AG04450 (cell line): ENCODE data around the gene KCNAB3. TPM values are rescaled to one million over a fixed set of nuclear protein-coding genes. Genes with fewer than 3 reads are reported as not detected.

Experiments used
- CTCF ChIA-PET: fragments of 300-600, 350-600 bp; formaldehyde crosslinking; extraction: SDS; loops from one replicate; lab custom pipeline; 2022; ENCODE audit warnings: antibody characterized with exemption, inconsistent platforms; lab: Charles Lee
- POLR2A ChIA-PET: fragments of 350-600 bp; formaldehyde crosslinking; extraction: SDS; loops from one replicate; lab custom pipeline; 2021; ENCODE audit warnings: antibody characterized with exemption, inconsistent platforms; lab: Yijun Ruan, JAX
- DNase-seq: peaks from one replicate; pipeline ENCODE4 v3.0.0-alpha.2; 2011; ENCODE audit warnings: low read depth, low spot score
- H3K27ac ChIP-seq: one replicate; pipeline ENCODE4 v1.5.1; 2012; ENCODE audit warnings: low read depth, low read length, control low read depth
- H3K27me3 ChIP-seq: one replicate; pipeline ENCODE4 v1.6.0; 2012; ENCODE audit warnings: low read length; ENCODE audit not compliant: control insufficient read depth, insufficient read depth
- H3K4me3 ChIP-seq: 2 replicates; pipeline ENCODE4 v1.5.1; 2011; ENCODE audit warnings: mild to moderate bottlenecking, low read depth, low read length, control low read depth
- H3K9me3 ChIP-seq: 2 replicates; pipeline ENCODE4 v1.5.1; 2012; ENCODE audit warnings: low read length; ENCODE audit not compliant: control insufficient read depth, insufficient read depth
- polyA plus RNA-seq: library from polyadenylated mRNA; depleted of rRNA; stranded (reverse); fragments of >200 nt; gene quantifications from 2 replicates; pipeline ENCODE4 v1.2.3, GENCODE V29; 2011
- TF ChIP-seq, protein P1 (sequence below): IDR thresholded peaks from 2 replicates; pipeline ENCODE4 v1.5.1; 2011; ENCODE audit warnings: low read depth, low read length, control low read depth, inconsistent platforms

The KCNAB3 gene
- polyA plus RNA-seq, 1 experiment: 2.2 TPM

DNA sequence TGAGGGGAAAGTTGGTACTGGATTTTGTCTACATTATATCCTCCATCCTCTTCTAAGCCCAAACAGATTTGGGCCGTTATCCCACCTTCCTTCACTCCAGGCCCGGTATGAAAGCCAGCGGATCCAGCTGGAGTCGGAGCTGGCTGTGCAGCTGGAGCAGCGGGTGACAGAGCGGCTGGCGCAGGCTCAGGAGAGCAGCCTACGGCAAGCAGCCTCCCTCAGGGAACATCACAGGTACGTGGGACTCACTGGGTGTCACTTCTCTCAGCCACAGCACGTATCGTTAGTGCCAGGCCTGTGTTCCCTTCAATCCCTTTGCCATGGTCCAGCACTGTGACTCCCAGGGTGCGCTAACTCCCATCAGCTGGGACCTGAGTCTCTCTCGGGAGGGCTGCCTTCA lies 13.6 kb upstream of the KCNAB3 start:
- Histone ChIP-seq H3K27me3 (no peaks in the 10 kb centered on the region), H3K27ac (no peak overlapping the region), H3K9me3 (no peaks in the 10 kb centered on the region; the same call in 1 of the 2 replicates), H3K4me3 (no peak overlapping the region)
- ChIA-PET POLR2A (no interaction called here), CTCF (interaction anchor here (0.9 to 2.0 kb wide), 2 partner anchors 13 to 47 kb away, joined by 6 to 8 read pairs; no protein-coding TSS in a partner anchor)
- no peak for DNase-seq
- TF ChIP-seq, protein P1, sequence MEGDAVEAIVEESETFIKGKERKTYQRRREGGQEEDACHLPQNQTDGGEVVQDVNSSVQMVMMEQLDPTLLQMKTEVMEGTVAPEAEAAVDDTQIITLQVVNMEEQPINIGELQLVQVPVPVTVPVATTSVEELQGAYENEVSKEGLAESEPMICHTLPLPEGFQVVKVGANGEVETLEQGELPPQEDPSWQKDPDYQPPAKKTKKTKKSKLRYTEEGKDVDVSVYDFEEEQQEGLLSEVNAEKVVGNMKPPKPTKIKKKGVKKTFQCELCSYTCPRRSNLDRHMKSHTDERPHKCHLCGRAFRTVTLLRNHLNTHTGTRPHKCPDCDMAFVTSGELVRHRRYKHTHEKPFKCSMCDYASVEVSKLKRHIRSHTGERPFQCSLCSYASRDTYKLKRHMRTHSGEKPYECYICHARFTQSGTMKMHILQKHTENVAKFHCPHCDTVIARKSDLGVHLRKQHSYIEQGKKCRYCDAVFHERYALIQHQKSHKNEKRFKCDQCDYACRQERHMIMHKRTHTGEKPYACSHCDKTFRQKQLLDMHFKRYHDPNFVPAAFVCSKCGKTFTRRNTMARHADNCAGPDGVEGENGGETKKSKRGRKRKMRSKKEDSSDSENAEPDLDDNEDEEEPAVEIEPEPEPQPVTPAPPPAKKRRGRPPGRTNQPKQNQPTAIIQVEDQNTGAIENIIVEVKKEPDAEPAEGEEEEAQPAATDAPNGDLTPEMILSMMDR: no peak

DNA sequence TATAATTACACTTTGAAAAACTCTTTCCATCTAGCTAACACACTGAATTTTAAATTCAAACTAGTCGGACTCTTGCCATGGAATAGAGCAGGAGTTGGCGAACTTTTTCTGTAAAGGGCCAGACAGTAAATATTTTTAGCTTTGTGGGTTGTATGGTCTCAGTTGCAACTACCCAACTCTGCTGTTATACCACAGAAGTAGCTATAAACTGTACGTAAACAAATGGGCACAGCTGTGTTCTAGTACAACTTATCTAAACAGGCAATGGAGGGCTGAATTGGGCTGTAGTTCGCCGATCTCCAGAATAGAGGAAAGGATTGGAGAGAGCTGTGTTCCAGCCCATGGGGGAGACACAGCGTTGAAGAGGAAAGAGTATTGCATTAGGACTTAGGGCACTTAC lies 11.1 kb upstream of the KCNAB3 start:
- POLR2A ChIA-PET: no interaction called here
- CTCF ChIA-PET: interaction anchor here (1.0 to 1.4 kb wide), 3 partner anchors 9 to 117 kb away, joined by 3 to 4 read pairs (median 3); partner anchors contain the start of genes CNTROB and TRAPPC1
- H3K4me3 ChIP-seq: no peak overlapping the region
- TF ChIP-seq, protein P1: no peak
- no peaks in the 10 kb centered on the region for H3K27me3 ChIP-seq
- H3K27ac ChIP-seq: no peak overlapping the region
- DNase-seq: no peak
- no peaks in the 10 kb centered on the region; the same call in 1 of the 2 replicates for H3K9me3 ChIP-seq

DNA sequence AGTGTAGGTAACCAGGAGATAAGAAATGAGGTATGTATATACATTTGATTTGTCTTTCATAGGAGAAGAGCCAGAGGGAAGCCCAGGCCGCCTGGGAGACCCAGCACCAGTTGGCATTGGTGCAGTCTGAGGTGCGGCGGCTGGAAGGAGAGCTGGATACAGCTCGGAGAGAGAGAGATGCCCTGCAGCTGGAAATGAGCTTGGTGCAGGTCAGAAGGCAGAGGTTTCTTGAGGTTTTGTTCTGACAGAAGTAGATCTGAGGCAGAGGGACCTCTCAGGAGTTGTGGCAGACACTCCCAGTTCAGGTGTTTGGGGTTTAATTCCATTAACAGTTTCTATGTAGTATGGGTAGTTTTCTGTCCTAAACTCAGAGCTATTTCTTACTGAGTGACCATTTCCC lies 10.4 kb upstream of the KCNAB3 start:
- H3K27ac ChIP-seq: no peak overlapping the region
- POLR2A ChIA-PET: interaction anchor here (0.6 to 1.1 kb wide), 2 partner anchors 9 to 80 kb away, joined by 3 read pairs; no protein-coding TSS in a partner anchor
- CTCF ChIA-PET: interaction anchor here (1.0 to 1.4 kb wide), 5 partner anchors 8 to 118 kb away, joined by 3 to 7 read pairs (median 3); partner anchors contain the start of genes CNTROB and TRAPPC1
- H3K9me3 ChIP-seq: no peaks in the 10 kb centered on the region; the same call in 1 of the 2 replicates
- no peaks in the 10 kb centered on the region for H3K27me3 ChIP-seq
- TF ChIP-seq, protein P1: no peak
- no peak for DNase-seq
- H3K4me3 ChIP-seq: no peak overlapping the region

DNA sequence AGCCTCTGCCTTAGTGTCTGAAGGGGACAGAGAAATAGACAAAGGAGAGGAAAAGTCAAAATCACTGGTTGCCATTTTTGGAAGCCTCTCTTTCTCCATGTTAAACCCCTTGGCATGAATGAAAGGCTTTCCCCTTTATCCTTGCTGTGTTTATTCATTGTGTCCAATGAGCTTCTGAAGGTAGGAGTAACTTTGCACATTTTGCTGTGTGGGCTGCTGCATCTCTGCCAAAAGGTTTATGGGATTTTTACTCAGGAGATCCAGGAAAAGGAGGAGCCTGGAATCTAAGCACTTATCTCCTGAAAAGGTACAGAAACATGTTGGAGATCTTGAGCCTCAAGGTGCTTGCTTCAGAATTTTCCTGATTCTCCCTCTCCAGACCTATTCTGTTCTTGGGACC lies 6.2 kb upstream of the KCNAB3 start:
- DNase-seq: no peak
- H3K4me3 ChIP-seq: no peak overlapping the region
- H3K27ac ChIP-seq: no peak overlapping the region
- no peaks in the 10 kb centered on the region for H3K27me3 ChIP-seq
- TF ChIP-seq, protein P1: no peak
- CTCF ChIA-PET: interaction anchor here (0.6 to 4.6 kb wide), 4 partner anchors 20 to 106 kb away, joined by 3 to 21 read pairs (median 4); no protein-coding TSS in a partner anchor
- no peaks in the 10 kb centered on the region for H3K9me3 ChIP-seq
- POLR2A ChIA-PET: no interaction called here

DNA sequence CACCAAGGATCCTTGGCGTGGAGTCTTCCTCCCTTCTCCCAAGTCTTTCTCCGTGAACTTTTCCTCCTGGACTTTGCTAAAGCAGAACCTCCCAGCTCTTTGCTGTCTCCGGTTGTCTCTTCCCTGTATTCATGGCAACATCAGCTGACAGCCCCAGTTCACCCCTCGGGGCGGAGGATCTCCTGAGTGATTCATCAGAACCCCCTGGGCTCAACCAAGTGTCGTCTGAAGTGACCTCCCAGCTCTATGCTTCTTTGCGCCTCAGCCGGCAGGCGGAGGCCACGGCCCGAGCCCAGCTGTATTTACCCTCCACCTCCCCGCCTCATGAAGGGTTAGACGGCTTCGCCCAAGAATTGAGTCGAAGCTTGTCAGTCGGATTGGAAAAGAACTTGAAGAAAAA lies 3.3 kb upstream of the KCNAB3 start:
- ChIA-PET CTCF (interaction anchor here (0.6 to 4.6 kb wide), 15 partner anchors 7 to 190 kb away, joined by 3 to 29 read pairs (median 5); partner anchors contain the start of gene RNF227), POLR2A (interaction anchor here (0.6 to 2.2 kb wide), 5 partner anchors 11 to 73 kb away, joined by 3 to 15 read pairs (median 5); partner anchors contain the start of gene RNF227)
- DNase-seq: no peak
- Histone ChIP-seq H3K9me3 (no peaks in the 10 kb centered on the region), H3K27ac (peak overlapping the region; percentile 70), H3K27me3 (no peaks in the 10 kb centered on the region), H3K4me3 (peak overlapping the region; percentile 100)
- TF ChIP-seq, protein P1: peak; percentile 48
